AG04449 (cell line): ENCODE data around the gene NLRP10.
"Not testable (repeated sequence)": the region's sequence is repeated elsewhere in the genome, so short reads cannot be mapped to it uniquely, and the experiment has no call there.

Source experiments
- CTCF ChIA-PET: fragments of 350-600 bp; formaldehyde crosslinking; extraction: SDS; loops from one replicate; lab custom pipeline; 2021; ENCODE audit warnings: antibody characterized with exemption; lab: Yijun Ruan, JAX
- POLR2A ChIA-PET: fragments of 400-600, 350-600 bp; formaldehyde crosslinking; extraction: SDS; loops from one replicate; lab custom pipeline; 2020; ENCODE audit warnings: antibody characterized with exemption, inconsistent platforms; lab: Yijun Ruan, JAX
- DNase-seq: peaks from one replicate; pipeline ENCODE4 v3.0.0-alpha.2; 2010; ENCODE audit warnings: low read depth, low spot score
- H3K4me3 ChIP-seq: 2 replicates; pipeline ENCODE4 v1.5.1; 2011; ENCODE audit warnings: low read depth, mild to moderate bottlenecking, control low read depth, low read length
- CTCF ChIP-seq: IDR thresholded peaks from one replicate; pipeline ENCODE4 v1.5.1; 2011; ENCODE audit warnings: mild to moderate bottlenecking, moderate library complexity, low read length, control low read depth, inconsistent platforms; ENCODE audit not compliant: insufficient read depth; ENCODE audit errors: missing control alignments

The NLRP10 gene

GRCh38 chr11:8000390-8000789, 35.1 kb upstream of the NLRP10 start:
- ChIA-PET CTCF (interaction anchor here (1.6 to 15.9 kb wide), 4 partner anchors 11 to 97 kb away, joined by 4 to 1552 read pairs (median 5); no protein-coding TSS in a partner anchor), POLR2A (no interaction called here)
- H3K4me3 ChIP-seq = no peak overlapping the region
- TF ChIP-seq CTCF = no peak
- DNase-seq = no peak

GRCh38 chr11:7999795-8000194, 34.5 kb upstream of the NLRP10 start:
- no peak for TF ChIP-seq CTCF
- POLR2A ChIA-PET = no interaction called here
- CTCF ChIA-PET = interaction anchor here (1.6 to 15.9 kb wide), 5 partner anchors 11 to 107 kb away, joined by 4 to 1552 read pairs (median 5); no protein-coding TSS in a partner anchor
- H3K4me3 ChIP-seq = no peak overlapping the region
- no peak for DNase-seq

- CTCF ChIA-PET = interaction anchor here (1.1 to 2.7 kb wide), 5 partner anchors 9 to 104 kb away, joined by 3 to 11 read pairs (median 4); no protein-coding TSS in a partner anchor
- no peak for TF ChIP-seq CTCF
- POLR2A ChIA-PET = no interaction called here
- no peak overlapping the region for H3K4me3 ChIP-seq
- no peak for DNase-seq
Measured at GRCh38 chr11:7994581-7995278, 29.5 kb upstream of the NLRP10 start.

GRCh38 chr11:7987560-7987883, 22.3 kb upstream of the NLRP10 start:
- DNase-seq = not testable (repeated sequence)
- ChIA-PET POLR2A (interaction anchor here (0.9 to 1.9 kb wide), 5 partner anchors 9 to 94 kb away, joined by 4 to 13 read pairs (median 8); no protein-coding TSS in a partner anchor), CTCF (interaction anchor here (0.5 to 11.9 kb wide), 32 partner anchors 9 to 416 kb away, joined by 3 to 337 read pairs (median 8); partner anchors contain the start of gene NLRP10)
- H3K4me3 ChIP-seq = peak overlapping the region; percentile 77

- peak; percentile 99 for DNase-seq
- CTCF ChIA-PET = interaction anchor here (0.5 to 11.9 kb wide), 37 partner anchors 9 to 415 kb away, joined by 3 to 337 read pairs (median 5); partner anchors contain the start of gene NLRP10
- TF ChIP-seq CTCF = peak; percentile 75
- H3K4me3 ChIP-seq = peak within 1 kb of the TSS; percentile 77
- POLR2A ChIA-PET = interaction anchor here (0.6 to 1.9 kb wide), 8 partner anchors 9 to 354 kb away, joined by 3 to 13 read pairs (median 5); no protein-coding TSS in a partner anchor
Measured at GRCh38 chr11:7986768-7987559, 21.7 kb upstream of the NLRP10 start, which contains the start of gene EIF3F. Gene EIF3F, plus strand, starts transcription at chr11:7987337. Its CDS starts 16 bp downstream, at chr11:7987353.

- ChIA-PET POLR2A (no interaction called here), CTCF (interaction anchor here (1.0 to 11.9 kb wide), 5 partner anchors 16 to 115 kb away, joined by 3 to 337 read pairs (median 6); no protein-coding TSS in a partner anchor)
- no peak overlapping the region for H3K4me3 ChIP-seq
- no peak for DNase-seq
- TF ChIP-seq CTCF = no peak
Measured at GRCh38 chr11:7983832-7984590, 18.8 kb upstream of the NLRP10 start.
